IMR-90 (cell line): Measurements from ENCODE around the gene CES3. TPM values are rescaled to one million over a fixed set of nuclear protein-coding genes. Genes with fewer than 3 reads are reported as not detected.
A peak's percentile ranks its signal among the peaks of the same experiment; 100 is the strongest.

Source experiments
- ATAC-seq: fragments of 200-7000 bp; cut with Tn5 transposase; 2 replicates; pipeline ENCODE4 v1.9.1; 2020; ENCODE audit warnings: low read depth, mild to moderate bottlenecking, moderate library complexity
- BruUV-seq: library from RNA; stranded (reverse); fragments of 400-500 nt; replicated peaks from 2 replicates; lab custom pipeline; 2021; lab: Mats Ljungman, UMichigan
- CTCF ChIA-PET: fragments of 300-600 bp; formaldehyde crosslinking; extraction: SDS; loops from one replicate; lab custom pipeline; 2021; ENCODE audit warnings: antibody characterized with exemption; lab: Yijun Ruan, JAX
- POLR2A ChIA-PET: fragments of 300-600 bp; sonication (Branson Sonifier 250); formaldehyde crosslinking; loops from one replicate; lab custom pipeline; 2022; ENCODE audit warnings: antibody characterized with exemption; ENCODE audit not compliant: unreplicated experiment; lab: Charles Lee
- DNase-seq: peaks from one replicate; pipeline ENCODE4 v3.0.0; 2013
- H2AFZ ChIP-seq: replicated peaks from 2 replicates; pipeline ENCODE3; 2013; ENCODE audit warnings: low read length, mild to moderate bottlenecking; ENCODE audit not compliant: poor library complexity
- H2AK5ac ChIP-seq: 2 replicates; pipeline ENCODE4 v1.6.1; 2013; ENCODE audit warnings: low read depth, low read length, inconsistent platforms
- H2AK9ac ChIP-seq: replicated peaks from 2 replicates; pipeline ENCODE3; 2013; ENCODE audit warnings: mild to moderate bottlenecking, low read depth, low read length, moderate library complexity; ENCODE audit not compliant: poor library complexity
- H2BK120ac ChIP-seq: 2 replicates; pipeline ENCODE4 v1.6.1; 2013; ENCODE audit warnings: low read depth, low read length, inconsistent platforms
- H2BK15ac ChIP-seq: 3 replicates; pipeline ENCODE4 v1.6.1; 2013; ENCODE audit warnings: low read depth, low read length, inconsistent platforms
- H2BK20ac ChIP-seq: 2 replicates; pipeline ENCODE4 v1.6.1; 2013; ENCODE audit warnings: low read depth, mild to moderate bottlenecking, inconsistent platforms, low read length, moderate library complexity
- H2BK5ac ChIP-seq: 2 replicates; pipeline ENCODE4 v1.6.1; 2013; ENCODE audit warnings: mild to moderate bottlenecking, low read depth, low read length, inconsistent platforms; ENCODE audit not compliant: poor library complexity, severe bottlenecking
- H3K14ac ChIP-seq: replicated peaks from 2 replicates; pipeline ENCODE4 v1.6.1; 2013; ENCODE audit warnings: low read depth, low read length, inconsistent platforms
- H3K18ac ChIP-seq: 2 replicates; pipeline ENCODE4 v1.6.1; 2013; ENCODE audit warnings: low read depth, low read length, control low read depth
- H3K23ac ChIP-seq: 2 replicates; pipeline ENCODE4 v1.6.1; 2013; ENCODE audit warnings: low read depth, low read length, inconsistent platforms
- H3K27ac ChIP-seq: 2 replicates; pipeline ENCODE4 v1.5.1; 2013; ENCODE audit warnings: mild to moderate bottlenecking, control low read depth, low read length; ENCODE audit not compliant: insufficient read depth
- H3K27me3 ChIP-seq: 2 replicates; pipeline ENCODE4 v1.6.1; 2013; ENCODE audit warnings: low read length; ENCODE audit not compliant: control insufficient read depth, insufficient read depth
- H3K36me3 ChIP-seq: 2 replicates; pipeline ENCODE4 v1.6.1; 2013; ENCODE audit warnings: low read length, mixed read lengths; ENCODE audit not compliant: control insufficient read depth, insufficient read depth
- H3K4ac ChIP-seq: 2 replicates; pipeline ENCODE4 v1.6.1; 2013; ENCODE audit warnings: low read depth, low read length, inconsistent platforms
- H3K4me1 ChIP-seq: 2 replicates; pipeline ENCODE4 v1.6.1; 2013; ENCODE audit warnings: low read length, mixed read lengths; ENCODE audit not compliant: control insufficient read depth, insufficient read depth
- H3K4me2 ChIP-seq: 2 replicates; pipeline ENCODE4 v1.6.1; 2013; ENCODE audit warnings: low read depth, mild to moderate bottlenecking, control low read depth, low read length, moderate library complexity
- H3K4me3 ChIP-seq: 2 replicates; pipeline ENCODE4 v1.5.1; 2013; ENCODE audit warnings: low read depth, mild to moderate bottlenecking, control low read depth, low read length, moderate library complexity; ENCODE audit not compliant: insufficient read depth
- H3K56ac ChIP-seq: 2 replicates; pipeline ENCODE4 v1.6.1; 2013; ENCODE audit warnings: low read length, inconsistent platforms; ENCODE audit not compliant: insufficient read depth; ENCODE audit errors: extremely low read depth
- H3K79me1 ChIP-seq, 2 experiments: 2 replicates each; pipeline ENCODE4 v1.6.1; 2013; ENCODE audit warnings: low read length in 2 of 2, inconsistent platforms in 1 of 2, low read depth in 1 of 2
- H3K9ac ChIP-seq: 2 replicates; pipeline ENCODE4 v1.6.1; 2013; ENCODE audit warnings: low read depth, low read length, control low read depth
- H3K9me1 ChIP-seq: 2 replicates; pipeline ENCODE4 v1.6.1; 2013; ENCODE audit warnings: low read length, inconsistent platforms; ENCODE audit not compliant: insufficient read depth
- H3K9me3 ChIP-seq: 2 replicates; pipeline ENCODE4 v1.6.1; 2013; ENCODE audit warnings: low read length; ENCODE audit not compliant: control insufficient read depth, insufficient read depth
- H4K20me1 ChIP-seq: 2 replicates; pipeline ENCODE4 v1.6.1; 2013; ENCODE audit warnings: low read length, inconsistent platforms; ENCODE audit not compliant: insufficient read depth
- H4K5ac ChIP-seq: 2 replicates; pipeline ENCODE4 v1.6.1; 2013; ENCODE audit warnings: mild to moderate bottlenecking, low read depth, low read length, control low read depth
- H4K8ac ChIP-seq, 2 experiments: 2 replicates each; pipeline ENCODE4 v1.6.1; 2013; ENCODE audit warnings: low read depth in 2 of 2, low read length in 2 of 2, control low read depth in 1 of 2, inconsistent platforms in 1 of 2
- H4K91ac ChIP-seq: 2 replicates; pipeline ENCODE4 v1.6.1; 2013; ENCODE audit warnings: low read depth, low read length, inconsistent platforms; ENCODE audit not compliant: insufficient read depth
- MXI1 ChIP-seq: IDR thresholded peaks from 2 replicates; pipeline ENCODE4 v1.6.1; 2012; ENCODE audit warnings: low read depth, mild to moderate bottlenecking, low read length, moderate library complexity, borderline replicate concordance
- RAD21 ChIP-seq: IDR thresholded peaks from 2 replicates; pipeline ENCODE4 v1.6.1; 2012; ENCODE audit warnings: low read length, improper control_type of control experiment
- SMC3 ChIP-seq: fragments of 150-350 bp; IDR thresholded peaks from 2 replicates; pipeline ENCODE4 v1.6.1; 2016; ENCODE audit warnings: low read depth, mild to moderate bottlenecking, antibody characterized with exemption, low read length, moderate library complexity
- WGBS, 2 experiments: methylation state at CpG; one replicate each; pipeline versions ENCODE4 v1.1.5 to v1.1.7; 2013; ENCODE audit warnings: missing lambda C conversion rate in 2 of 2; ENCODE audit not compliant: insufficient read length in 1 of 2; ENCODE audit errors: extremely low coverage in 2 of 2; 5-methylcytosine and 5-hydroxymethylcytosine counted together
- dilution Hi-C: fragments of 300-500 bp; cut with HindIII; formaldehyde crosslinking; loops from one replicate; pipeline ENCODE4 v1.14.3; 2018; ENCODE audit warnings: low sequenced_read_pairs; ENCODE audit not compliant: unreplicated experiment
- in situ Hi-C: fragments of 300-500 bp; cut with MboI; formaldehyde crosslinking; loops from 3 replicates; pipeline ENCODE4 v1.14.3; 2019; ENCODE audit warnings: low sequenced_read_pairs, inconsistent platforms, mixed read lengths
- intact Hi-C: fragments of 100-400 bp; cut with micrococcal nuclease; formaldehyde crosslinking; loops from 2 replicates; pipeline ENCODE4 v1.10.0; 2022
- polyA plus RNA-seq, 3 experiments: library from polyadenylated mRNA; depleted of rRNA; stranded (reverse); fragments of >200 nt; gene quantifications; 2 replicates each; pipeline ENCODE4 v1.2.3, GENCODE V29; 2012; ENCODE audit warnings: low replicate concordance in 1 of 3
- total RNA-seq: library from RNA; depleted of rRNA; stranded (reverse); fragments of >200 nt; gene quantifications from 2 replicates; pipeline ENCODE4 v1.2.3, GENCODE V29; 2012
- TF ChIP-seq, protein P1 (sequence below): conservative IDR thresholded peaks from 2 replicates; pipeline ENCODE4 v1.5.1; 2012; ENCODE audit warnings: mild to moderate bottlenecking, low read depth, low read length, improper control_type of control experiment

CES3 gene
- total and polyA plus RNA-seq, 2 of the 4 experiments (the other 2 are of a cell fraction), result 0.03 TPM; not detected in 1

DNA sequence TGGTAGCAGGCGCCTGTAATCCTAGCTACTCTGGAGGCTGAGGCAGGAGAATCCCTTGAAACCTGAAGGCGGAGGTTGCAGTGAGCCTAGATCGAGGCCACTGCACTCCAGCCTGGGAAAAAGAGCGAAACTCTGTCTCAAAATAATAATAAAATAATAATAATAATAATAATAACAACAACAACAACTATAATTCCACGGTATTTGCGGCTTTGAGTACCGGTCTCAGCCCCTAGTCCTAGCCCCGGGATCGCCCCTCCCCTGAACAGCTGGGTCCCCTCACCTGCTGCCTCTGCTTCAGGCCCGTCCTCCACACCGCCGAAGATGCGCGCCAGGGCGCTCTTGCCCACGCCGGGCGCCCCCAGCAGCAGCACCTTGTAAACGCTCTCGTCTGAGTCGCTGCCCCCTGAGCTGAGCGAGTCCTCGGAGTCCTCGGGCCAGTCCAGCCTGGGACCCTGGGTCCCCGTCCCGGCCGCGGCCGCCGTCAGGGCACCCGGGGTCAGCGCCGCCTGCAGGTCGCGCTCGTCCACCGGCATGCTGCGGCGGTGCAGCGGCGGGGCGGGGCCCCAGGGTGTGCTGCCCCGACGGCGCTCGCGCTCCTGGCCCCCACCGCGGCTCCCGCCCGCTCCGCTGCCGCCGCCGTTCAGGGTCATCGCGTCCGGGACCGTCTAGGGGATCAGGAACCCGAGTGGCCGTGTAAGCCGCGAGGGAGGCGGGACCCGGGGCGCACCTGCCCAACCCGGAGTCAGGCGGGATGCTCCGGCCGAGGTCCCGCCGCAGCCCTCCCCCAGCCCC is 36.3 kb upstream of the CES3 start:
- Histone ChIP-seq H2BK20ac (no peak overlapping the region; the same call in 1 of the 2 replicates), H4K8ac (peak overlapping the region in 1 of 2 experiments; percentile 14; a peak in 1 of 4 replicates), H4K20me1 (no peaks in the 10 kb centered on the region), H3K27ac (no peak overlapping the region), H3K23ac (0 out of 2 replicates have a peak overlapping the region, but pooled peaks have one; percentile 15), H2AK9ac (peak overlapping the region; percentile 57), H3K79me1 (no peaks in the 10 kb centered on the region), H2BK120ac (no peak overlapping the region), H3K36me3 (no peaks in the 10 kb centered on the region), H4K5ac (no peak overlapping the region), H3K56ac (no peak overlapping the region), H4K91ac (no peak overlapping the region), H2AFZ (peak overlapping the region; percentile 88), H2BK5ac (no peak overlapping the region), H3K9ac (no peak overlapping the region), H2BK15ac (no peak overlapping the region), H3K18ac (no peak overlapping the region), H3K4me2 (peak overlapping the region; percentile 60), H3K4ac (no peak overlapping the region; the same call in 1 of the 2 replicates), H3K4me1 (peaks cover 27% of the 10 kb centered on the region), H3K14ac (no peak overlapping the region), H3K27me3 (peaks cover 10% of the 10 kb centered on the region; the same call in 1 of the 2 replicates), H3K4me3 (peak overlapping the region; percentile 50), H3K9me3 (no peaks in the 10 kb centered on the region), H2AK5ac (0 out of 2 replicates have a peak overlapping the region, but pooled peaks have one; percentile 6), H3K9me1 (peaks cover 26% of the 10 kb centered on the region)
- no peak for DNase-seq
- no TSS peak for BruUV-seq
- intact Hi-C loops, result no loop called here
- in situ Hi-C loops, result no loop called here
- TF ChIP-seq, protein P1, sequence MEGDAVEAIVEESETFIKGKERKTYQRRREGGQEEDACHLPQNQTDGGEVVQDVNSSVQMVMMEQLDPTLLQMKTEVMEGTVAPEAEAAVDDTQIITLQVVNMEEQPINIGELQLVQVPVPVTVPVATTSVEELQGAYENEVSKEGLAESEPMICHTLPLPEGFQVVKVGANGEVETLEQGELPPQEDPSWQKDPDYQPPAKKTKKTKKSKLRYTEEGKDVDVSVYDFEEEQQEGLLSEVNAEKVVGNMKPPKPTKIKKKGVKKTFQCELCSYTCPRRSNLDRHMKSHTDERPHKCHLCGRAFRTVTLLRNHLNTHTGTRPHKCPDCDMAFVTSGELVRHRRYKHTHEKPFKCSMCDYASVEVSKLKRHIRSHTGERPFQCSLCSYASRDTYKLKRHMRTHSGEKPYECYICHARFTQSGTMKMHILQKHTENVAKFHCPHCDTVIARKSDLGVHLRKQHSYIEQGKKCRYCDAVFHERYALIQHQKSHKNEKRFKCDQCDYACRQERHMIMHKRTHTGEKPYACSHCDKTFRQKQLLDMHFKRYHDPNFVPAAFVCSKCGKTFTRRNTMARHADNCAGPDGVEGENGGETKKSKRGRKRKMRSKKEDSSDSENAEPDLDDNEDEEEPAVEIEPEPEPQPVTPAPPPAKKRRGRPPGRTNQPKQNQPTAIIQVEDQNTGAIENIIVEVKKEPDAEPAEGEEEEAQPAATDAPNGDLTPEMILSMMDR, result peak; percentile 37
- TF ChIP-seq RAD21, result 0 out of 2 replicates have a peak, but pooled peaks have one; percentile 15
- peak; percentile 19; the same call in 1 of the 2 replicates for TF ChIP-seq SMC3
- TF ChIP-seq MXI1, result no peak
- CTCF ChIA-PET, result no interaction called here
- dilution Hi-C loops, result no loop called here
- ATAC-seq, result peak; percentile 48
- WGBS, 2 experiments, result 5% methylated on average over 48 of the region's 72 CpGs; no CpG with 5 or more reads in 1 of the 2 experiments
- POLR2A ChIA-PET, result no interaction called here
